HG02885 (cell line): Measurements from ENCODE around the gene C7orf57.

Experiments used
- ATAC-seq: cut with Tn5 transposase; IDR thresholded peaks from one replicate; pipeline ENCODE4 v1.9.1; 2021; ENCODE audit warnings: mild to moderate bottlenecking; ENCODE audit not compliant: unreplicated experiment, poor library complexity

C7orf57 gene

GRCh38 chr7:48105045-48105444, 69.7 kb downstream of the C7orf57 start:
- ATAC-seq: no peak

- ATAC-seq: no peak
Measured at GRCh38 chr7:48106906-48107659, 71.7 kb downstream of the C7orf57 start.

- no peak for ATAC-seq
Measured at GRCh38 chr7:48107926-48108472, 72.7 kb downstream of the C7orf57 start.

DNA sequence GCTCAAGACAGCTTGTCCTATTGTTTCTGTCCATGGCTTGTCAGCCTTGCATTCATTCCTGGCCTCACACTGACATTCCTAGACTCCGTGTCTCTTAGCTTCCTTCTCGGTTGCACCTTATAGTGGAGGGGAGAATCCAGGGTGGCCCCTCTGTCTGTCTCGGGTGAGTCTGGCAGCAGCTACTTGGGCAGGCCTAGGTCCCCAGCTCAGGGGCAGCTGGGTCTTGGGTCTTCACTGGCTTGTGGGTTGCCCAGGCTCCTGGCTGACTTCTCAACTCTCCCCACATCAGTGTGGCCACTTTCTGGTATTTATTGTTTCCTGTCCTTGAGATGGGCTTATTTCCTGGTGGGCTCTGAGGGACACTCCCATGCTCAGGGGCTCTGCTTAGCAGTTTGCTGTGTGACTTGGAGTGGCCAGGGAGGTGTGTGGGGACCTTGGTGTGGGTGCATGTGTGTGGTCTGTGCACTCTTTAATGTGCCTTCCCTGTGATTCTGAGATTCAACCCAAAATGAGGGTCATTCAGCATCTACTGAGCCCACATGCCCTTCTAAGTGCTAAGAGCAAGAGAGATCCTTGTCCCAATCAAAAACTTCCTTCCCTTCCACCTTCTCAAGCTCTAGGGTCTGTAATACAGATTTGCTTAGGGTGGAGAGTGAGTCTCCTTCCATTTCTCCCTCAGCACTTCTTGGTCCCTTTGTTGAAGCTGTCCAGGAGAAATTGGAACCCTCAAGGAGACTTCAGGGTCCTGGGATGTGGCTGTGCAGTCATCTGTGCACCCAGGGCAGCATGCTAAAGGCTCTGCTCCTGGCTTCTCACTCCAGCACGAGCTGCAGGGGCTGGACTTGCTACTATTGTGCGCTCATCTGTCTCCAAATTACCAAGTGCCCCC, 73.9 kb downstream of the C7orf57 start:
- ATAC-seq: no peak

DNA sequence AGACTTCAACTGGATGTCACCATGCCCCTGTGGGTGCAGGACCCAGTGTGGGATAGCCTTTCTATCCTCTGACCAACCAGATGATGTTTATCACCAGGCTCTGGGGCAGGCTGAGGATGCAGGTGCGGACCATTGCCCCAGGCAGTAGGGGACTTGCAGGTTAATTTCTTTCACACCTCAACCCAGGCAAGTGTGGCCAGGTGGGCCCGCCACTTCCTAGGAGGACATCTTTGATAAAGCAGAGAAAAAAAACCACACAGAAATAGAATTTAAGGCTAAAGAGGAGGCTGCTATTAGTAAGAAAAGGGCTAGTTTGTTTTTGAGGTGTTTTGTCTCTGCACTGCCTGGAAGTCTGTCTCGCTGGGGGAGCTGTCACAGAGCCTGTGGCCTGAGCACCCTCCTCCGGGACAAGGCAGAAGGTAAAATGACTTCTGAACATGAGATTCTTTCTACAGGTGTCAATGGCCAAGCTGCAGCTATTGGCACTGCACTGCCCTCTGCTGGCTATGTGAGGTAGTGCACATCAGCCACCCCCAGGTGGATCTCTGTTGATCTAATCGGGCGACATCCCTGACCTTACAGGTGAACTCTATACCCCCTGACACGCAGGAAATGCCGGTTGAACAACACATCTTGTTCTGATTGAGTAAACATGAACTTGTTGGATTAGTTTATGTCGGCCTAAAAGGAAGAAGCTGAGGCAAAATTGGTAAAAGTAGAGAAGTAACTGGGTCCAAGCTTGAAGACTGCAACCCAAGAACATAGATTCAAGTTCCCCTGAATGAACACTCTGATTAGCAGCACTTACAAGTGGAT, 74.7 kb downstream of the C7orf57 start:
- peak; percentile 92 for ATAC-seq

DNA sequence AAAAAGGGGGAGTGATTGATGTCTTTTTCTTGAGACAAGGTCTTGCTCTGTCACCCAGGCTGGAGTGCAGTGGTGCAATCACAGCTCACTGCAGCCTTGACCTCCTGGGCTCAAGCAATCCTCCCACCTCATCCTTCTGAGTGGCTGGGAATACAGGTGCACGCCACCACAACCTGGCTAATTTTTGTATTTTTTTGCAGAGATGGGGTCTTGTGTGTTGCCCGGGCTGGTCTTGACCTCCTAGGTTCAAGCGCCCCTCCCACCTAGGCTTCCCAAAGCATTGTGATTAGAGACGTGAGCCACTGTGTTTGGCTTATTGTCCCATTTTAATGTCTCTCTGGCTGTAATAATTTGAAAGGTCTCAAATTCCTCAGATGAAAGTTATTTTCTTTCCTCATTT, 75.5 kb downstream of the C7orf57 start:
- ATAC-seq: no peak
